Hepatocyte (in vitro differentiated cells): ENCODE measurements around the gene GNS. TPM values are rescaled to one million over a fixed set of nuclear protein-coding genes. Genes with fewer than 3 reads are reported as not detected.
"Not testable (repeated sequence)": the region's sequence is repeated elsewhere in the genome, so short reads cannot be mapped to it uniquely, and the experiment has no call there.

Experiments
- DNase-seq: peaks from one replicate; pipeline ENCODE4 v3.0.0-alpha.2; 2016; ENCODE audit warnings: low spot score
- H2AFZ ChIP-seq: fragments of 200-600 bp; sonication (generic); 2 replicates; pipeline ENCODE4 v1.6.0; 2016; ENCODE audit warnings: antibody characterized with exemption, mild to moderate bottlenecking
- H3K27ac ChIP-seq: fragments of 200-600 bp; sonication (generic); 2 replicates; pipeline ENCODE4 v1.5.1; 2016; ENCODE audit warnings: mild to moderate bottlenecking
- H3K27me3 ChIP-seq: fragments of 200-600 bp; sonication (generic); 2 replicates; pipeline ENCODE4 v1.6.1; 2016
- H3K36me3 ChIP-seq: fragments of 200-600 bp; sonication (generic); replicated peaks from 2 replicates; pipeline ENCODE4 v1.5.1; 2016; ENCODE audit warnings: low read depth; ENCODE audit not compliant: insufficient read depth
- H3K4me1 ChIP-seq: fragments of 200-600 bp; sonication (generic); 2 replicates; pipeline ENCODE4 v1.5.1; 2016; ENCODE audit warnings: mild to moderate bottlenecking, moderate library complexity; ENCODE audit not compliant: insufficient read depth
- H3K4me2 ChIP-seq: fragments of 200-600 bp; sonication (generic); 2 replicates; pipeline ENCODE4 v1.6.0; 2016
- H3K4me3 ChIP-seq: fragments of 200-600 bp; sonication (generic); 2 replicates; pipeline ENCODE4 v1.5.1; 2016; ENCODE audit warnings: mild to moderate bottlenecking
- H3K79me2 ChIP-seq: fragments of 200-600 bp; sonication (generic); 2 replicates; pipeline ENCODE4 v1.6.0; 2017; ENCODE audit warnings: mild to moderate bottlenecking
- H3K9me2 ChIP-seq: fragments of 200-600 bp; sonication (generic); replicated peaks from 2 replicates; pipeline ENCODE4 v1.6.0; 2017; ENCODE audit warnings: mild to moderate bottlenecking; ENCODE audit not compliant: insufficient read depth
- H3K9me3 ChIP-seq: fragments of 200-600 bp; sonication (generic); 2 replicates; pipeline ENCODE4 v1.5.1; 2016; ENCODE audit warnings: low read depth, mild to moderate bottlenecking
- H4K20me1 ChIP-seq: fragments of 200-600 bp; sonication (generic); 2 replicates; pipeline ENCODE4 v1.6.0; 2016; ENCODE audit warnings: mild to moderate bottlenecking; ENCODE audit not compliant: insufficient read depth, poor library complexity, severe bottlenecking
- CTCF ChIP-seq: fragments of 200-600 bp; sonication (generic); IDR thresholded peaks from 2 replicates; pipeline ENCODE4 v1.5.1; 2016; ENCODE audit warnings: antibody characterized with exemption, mild to moderate bottlenecking; ENCODE audit not compliant: poor library complexity
- EZH2 ChIP-seq: fragments of 200-600 bp; sonication (generic); IDR thresholded peaks from 2 replicates; pipeline ENCODE4 v1.6.1; 2016; ENCODE audit warnings: antibody characterized with exemption, mild to moderate bottlenecking, borderline replicate concordance
- EZH2phosphoT487 ChIP-seq: fragments of 200-600 bp; sonication (generic); IDR thresholded peaks from one replicate; pipeline ENCODE4 v1.6.1; 2018; ENCODE audit warnings: antibody characterized with exemption, mild to moderate bottlenecking, low read depth, moderate library complexity; ENCODE audit not compliant: unreplicated experiment, severe bottlenecking
- WGBS: methylation state at CpG from one replicate; pipeline ENCODE4 v1.1.6; 2016; ENCODE audit warnings: low lambda C conversion rate; ENCODE audit errors: missing lambda C conversion rate; 5-methylcytosine and 5-hydroxymethylcytosine counted together
- polyA plus RNA-seq: library from polyadenylated mRNA; unstranded; fragments of >200 nt; fragmentation: Nextera tagmentation; extraction: Ambion mirVana; gene quantifications from 2 replicates; pipeline ENCODE4 v1.2.1, GENCODE V29; 2016
- total RNA-seq: library from RNA; depleted of rRNA; stranded (reverse); fragments of >200 nt; gene quantifications from 2 replicates; pipeline ENCODE4 v1.2.3, GENCODE V29; 2014

GNS gene
- total and polyA plus RNA-seq, 2 experiments from 2014 or later = 88.0 to 193 TPM

- Histone ChIP-seq H3K27me3 (no peaks in the 10 kb centered on the region), H3K4me2 (no peak overlapping the region), H3K9me2 (no peaks in the 10 kb centered on the region), H4K20me1 (no peaks in the 10 kb centered on the region), H3K4me3 (no peak overlapping the region), H3K4me1 (peaks cover 4% of the 10 kb centered on the region), H3K36me3 (no peaks in the 10 kb centered on the region), H3K27ac (peak overlapping the region; percentile 43), H2AFZ (no peak overlapping the region), H3K79me2 (peaks cover 2% of the 10 kb centered on the region), H3K9me3 (no peaks in the 10 kb centered on the region)
- WGBS = 59% methylated on average over 6 of the region's 6 CpGs
- DNase-seq = no peak
- TF ChIP-seq EZH2 (no peak), EZH2phosphoT487 (no peak), CTCF (no peak)
Measured at GRCh38 chr12:64691227-64691794, 67.9 kb downstream of the GNS start.

- not testable (repeated sequence) for H2AFZ ChIP-seq, H3K4me3 ChIP-seq, H3K4me2 ChIP-seq, H4K20me1 ChIP-seq, H3K9me3 ChIP-seq, H3K79me2 ChIP-seq, H3K27me3 ChIP-seq, H3K36me3 ChIP-seq, H3K4me1 ChIP-seq, H3K9me2 ChIP-seq, H3K27ac ChIP-seq, DNase-seq
- 97% methylated on average over 6 of the region's 6 CpGs for WGBS
Measured at GRCh38 chr12:64690236-64690635, 69.0 kb downstream of the GNS start.

- Histone ChIP-seq H3K36me3 (no peaks in the 10 kb centered on the region), H3K27ac (no peak overlapping the region)
Measured at GRCh38 chr12:64688715-64689114, 70.5 kb downstream of the GNS start.

GRCh38 chr12:64688219-64688618 lies 71.0 kb downstream of the GNS start:
- DNase-seq = no peak
- Histone ChIP-seq H3K4me1 (peaks cover 6% of the 10 kb centered on the region), H3K79me2 (peaks cover 2% of the 10 kb centered on the region), H3K9me3 (no peaks in the 10 kb centered on the region), H3K36me3 (no peaks in the 10 kb centered on the region), H2AFZ (no peak overlapping the region), H3K4me2 (no peak overlapping the region), H3K9me2 (no peaks in the 10 kb centered on the region), H3K27me3 (no peaks in the 10 kb centered on the region), H3K27ac (peak overlapping the region; percentile 47), H3K4me3 (no peak overlapping the region), H4K20me1 (no peaks in the 10 kb centered on the region)
- TF ChIP-seq EZH2 (no peak), CTCF (no peak), EZH2phosphoT487 (no peak)
- 73% methylated on average over 6 of the region's 6 CpGs for WGBS

More at GRCh38 chr12:64688715-64689114, 70.5 kb downstream of the GNS start:
- TF ChIP-seq CTCF = no peak
- no peak for TF ChIP-seq EZH2phosphoT487
- TF ChIP-seq EZH2 = no peak
- H3K9me3 ChIP-seq = no peaks in the 10 kb centered on the region
- H3K9me2 ChIP-seq = no peaks in the 10 kb centered on the region
- no peak overlapping the region for H2AFZ ChIP-seq
- peaks cover 2% of the 10 kb centered on the region for H3K79me2 ChIP-seq
- H3K4me2 ChIP-seq = no peak overlapping the region
- H3K27me3 ChIP-seq = no peaks in the 10 kb centered on the region
- DNase-seq = no peak
- H3K4me3 ChIP-seq = no peak overlapping the region
- peaks cover 4% of the 10 kb centered on the region for H3K4me1 ChIP-seq
- no peaks in the 10 kb centered on the region for H4K20me1 ChIP-seq
- 79% methylated on average over 7 of the region's 7 CpGs for whole genome bisulfite sequencing
